Endothelial cell of umbilical vein (primary cell): ENCODE measurements around the gene TAGLN. TPM values are rescaled to one million over a fixed set of nuclear protein-coding genes. Genes with fewer than 3 reads are reported as not detected.

Experiments
- BruUV-seq: library from RNA; stranded (reverse); fragments of 400-500 nt; replicated peaks from 2 replicates; lab custom pipeline; 2021; lab: Mats Ljungman, UMichigan
- CTCF ChIA-PET: fragments of 300-600, 350-600 bp; sonication (Branson Sonifier 250); formaldehyde crosslinking; loops from one replicate; lab custom pipeline; 2021; ENCODE audit warnings: antibody characterized with exemption, inconsistent platforms; lab: Charles Lee
- POLR2A ChIA-PET: fragments of 300-600, 350-600 bp; sonication (Branson Sonifier 250); formaldehyde crosslinking; loops from one replicate; lab custom pipeline; 2021; ENCODE audit warnings: antibody characterized with exemption, inconsistent platforms; lab: Charles Lee
- DNase-seq: peaks from one replicate; pipeline ENCODE4 v3.0.0-alpha.2; 2011; ENCODE audit warnings: low read depth, low spot score
- FAIRE-seq: peaks from 2 replicates; lab custom pipeline; 2011; peaks lifted over from hg19 to GRCh38; lab: Jason Lieb, UNC
- H2AFZ ChIP-seq: 2 replicates; pipeline ENCODE4 v1.6.0; 2012; ENCODE audit warnings: low read depth, low read length, control low read depth, inconsistent platforms
- H3K27ac ChIP-seq: 2 replicates; pipeline ENCODE4 v1.5.1; 2011; ENCODE audit warnings: low read depth, mild to moderate bottlenecking, control low read depth, low read length, moderate library complexity; ENCODE audit not compliant: insufficient read depth
- H3K27me3 ChIP-seq, 2 experiments: 2 replicates each; pipeline versions ENCODE4 v1.6.0 to v1.6.1; 2011; ENCODE audit warnings: low read length in 2 of 2, mixed read lengths in 1 of 2; ENCODE audit not compliant: control insufficient read depth in 2 of 2, insufficient read depth in 2 of 2
- H3K36me3 ChIP-seq, 2 experiments: 2 replicates in 1 of 2; 3 replicates in 1 of 2; pipeline ENCODE4 v1.5.1; 2011; ENCODE audit warnings: low read length in 2 of 2, mild to moderate bottlenecking in 1 of 2, moderate library complexity in 1 of 2; ENCODE audit not compliant: control insufficient read depth in 2 of 2, insufficient read depth in 2 of 2; ENCODE audit errors: extremely low read depth in 1 of 2
- H3K4me1 ChIP-seq: 3 replicates; pipeline ENCODE4 v1.5.1; 2011; ENCODE audit warnings: mild to moderate bottlenecking, low read length; ENCODE audit not compliant: control insufficient read depth, insufficient read depth; ENCODE audit errors: extremely low read depth
- H3K4me2 ChIP-seq: 2 replicates; pipeline ENCODE4 v1.6.1; 2011; ENCODE audit warnings: low read length, control low read depth, mixed read lengths; ENCODE audit not compliant: insufficient read depth
- H3K4me3 ChIP-seq, 3 experiments: fragments of 200-600 bp in 1 of 3; sonication (generic), shearing (Covaris generic) in 1 of 3; replicated peaks in 1 of 3; 2 replicates each; pipeline ENCODE4 v1.5.1; 2011 to 2016; ENCODE audit warnings: control low read depth in 3 of 3, low read length in 3 of 3, mild to moderate bottlenecking in 2 of 3, inconsistent platforms in 1 of 3, low read depth in 1 of 3, moderate library complexity in 1 of 3; ENCODE audit not compliant: insufficient read depth in 1 of 3
- H3K79me2 ChIP-seq: 2 replicates; pipeline ENCODE4 v1.6.0; 2012; ENCODE audit warnings: low read length, inconsistent platforms; ENCODE audit not compliant: control insufficient read depth, insufficient read depth
- H3K9ac ChIP-seq: replicated peaks from 2 replicates; pipeline ENCODE3; 2011; ENCODE audit warnings: low read length, control low read depth; ENCODE audit not compliant: insufficient read depth; ENCODE audit errors: extremely low read depth
- H3K9me1 ChIP-seq: replicated peaks from 3 replicates; pipeline ENCODE4 v1.6.0; 2011; ENCODE audit warnings: mild to moderate bottlenecking, low read length; ENCODE audit not compliant: control insufficient read depth, insufficient read depth; ENCODE audit errors: extremely low read depth
- H3K9me3 ChIP-seq: replicated peaks from 2 replicates; pipeline ENCODE4 v1.5.1; 2012; ENCODE audit warnings: low read length, inconsistent platforms; ENCODE audit not compliant: control insufficient read depth, insufficient read depth
- H4K20me1 ChIP-seq: replicated peaks from 2 replicates; pipeline ENCODE3; 2011; ENCODE audit warnings: mild to moderate bottlenecking, low read length; ENCODE audit not compliant: control insufficient read depth, insufficient read depth; ENCODE audit errors: extremely low read depth
- CTCF ChIP-seq, 2 donors: IDR thresholded peaks; 1 replicate in 1 of 2; 2 replicates in 1 of 2; pipeline ENCODE4 v1.5.1; 2011; ENCODE audit warnings: low read length in 2 of 2, mild to moderate bottlenecking in 2 of 2, moderate library complexity in 2 of 2, control low read depth in 1 of 2, inconsistent platforms in 1 of 2, low read depth in 1 of 2; ENCODE audit not compliant: insufficient read depth in 1 of 2; ENCODE audit errors: extremely low read depth in 1 of 2
- EZH2 ChIP-seq: IDR thresholded peaks from 2 replicates; pipeline ENCODE4 v1.6.1; 2012; ENCODE audit warnings: borderline replicate concordance, low read depth, mild to moderate bottlenecking, moderate library complexity, low read length, inconsistent platforms; ENCODE audit not compliant: severe bottlenecking
- FOS ChIP-seq: IDR thresholded peaks from 2 replicates; pipeline ENCODE4 v1.6.1; 2011; ENCODE audit warnings: mild to moderate bottlenecking, low read length, moderate library complexity, borderline replicate concordance; ENCODE audit not compliant: insufficient read depth
- GATA2 ChIP-seq: IDR thresholded peaks from 2 replicates; pipeline ENCODE4 v1.7.0; 2011; ENCODE audit warnings: low read depth, mild to moderate bottlenecking, moderate library complexity, mixed read lengths, low read length; ENCODE audit not compliant: insufficient read length, insufficient read depth
- JUN ChIP-seq: IDR thresholded peaks from 2 replicates; pipeline ENCODE4 v1.6.1; 2011; ENCODE audit warnings: borderline replicate concordance, low read depth; ENCODE audit not compliant: insufficient read length, insufficient read depth
- MAX ChIP-seq: IDR thresholded peaks from 2 replicates; pipeline ENCODE4 v1.6.1; 2011; ENCODE audit not compliant: insufficient read depth, insufficient read length
- MYC ChIP-seq: IDR thresholded peaks from one replicate; pipeline ENCODE4 v1.6.1; 2011; ENCODE audit warnings: mild to moderate bottlenecking, low read depth, low read length
- POLR2A ChIP-seq: IDR thresholded peaks from 2 replicates; pipeline ENCODE4 v1.6.1; 2012; ENCODE audit warnings: low read depth, mild to moderate bottlenecking, control low read depth, low read length
- POLR2AphosphoS5 ChIP-seq: IDR thresholded peaks from 2 replicates; pipeline ENCODE4 v1.6.1; 2012; ENCODE audit warnings: low read depth, mild to moderate bottlenecking, control low read depth, low read length, moderate library complexity; ENCODE audit not compliant: insufficient read depth
- dilution Hi-C: fragments of 300-500 bp; cut with MboI; formaldehyde crosslinking; loops from one replicate; pipeline ENCODE4 v1.15.0; 2019; ENCODE audit warnings: low sequenced_read_pairs; ENCODE audit not compliant: extremely low pct_ligation_motif_present
- intact Hi-C: fragments of 100-400 bp; cut with micrococcal nuclease; formaldehyde crosslinking; loops from one replicate; pipeline ENCODE4 v1.10.0; 2022
- polyA plus RNA-seq, 4 experiments: library from polyadenylated mRNA; depleted of rRNA in 3 of 4; stranded (reverse) in 3 of 4; unstranded in 1 of 4; fragments of >200 nt; gene quantifications; 2 replicates each; pipeline versions ENCODE4 v1.2.1 to v1.2.3, GENCODE V29; 2011 to 2012; ENCODE audit warnings: missing spikeins in 1 of 4
- total RNA-seq: library from RNA; stranded (reverse); gene quantifications from 2 replicates; pipeline ENCODE4 v1.2.3, GENCODE V29; 2021

The TAGLN gene
- total and polyA plus RNA-seq, 2 donors (not counting 3 experiments of a cell fraction or from before 2014, with no cell fraction given) = 20.8 to 113 TPM

GRCh38 chr11:117183724-117184349, 15.3 kb upstream of the TAGLN start:
- Histone ChIP-seq H3K36me3 (peaks cover 0 to 19% of the 10 kb centered on the region in 2 experiments), H3K4me2 (no peak overlapping the region), H3K79me2 (no peaks in the 10 kb centered on the region), H2AFZ (no peak overlapping the region), H3K9me3 (no peaks in the 10 kb centered on the region), H3K9me1 (no peaks in the 10 kb centered on the region), H3K27ac (no peak overlapping the region), H4K20me1 (no peaks in the 10 kb centered on the region), H3K9ac (no peak overlapping the region), H3K4me1 (peaks cover 10% of the 10 kb centered on the region), H3K4me3 (no peak overlapping the region), H3K27me3 (no peaks in the 10 kb centered on the region)
- FAIRE-seq (no peak), DNase-seq (no peak)
- no TSS peak for BruUV-seq
- dilution Hi-C loops = no loop called here
- TF ChIP-seq POLR2A (no peak), MYC (no peak), GATA2 (no peak), FOS (no peak), EZH2 (no peak), MAX (no peak), CTCF (IDR thresholded peaks at IDR 0.05; ENCODE audit: extremely low read depth in 1 of 2, insufficient read depth in 1 of 2, low read depth in 1 of 2, low read length in 2 of 2) (no peak), POLR2AphosphoS5 (no peak), JUN (no peak)
- intact Hi-C loops = no loop called here
- CTCF ChIA-PET = interaction anchor here (0.9 to 5.8 kb wide), 3 partner anchors 15 to 48 kb away, joined by 3 to 90 read pairs (median 3); partner anchors contain the start of gene TAGLN
- POLR2A ChIA-PET = no interaction called here
